ENCODE data around the gene RXFP1.

GRCh38 chr4:158622251-158622650 lies 100.6 kb downstream of the RXFP1 start:
- TF ChIP-seq MYC (IDR thresholded peaks at IDR 0.05; ENCODE audit: low read depth, low read length) (no peak), POLR2A (IDR thresholded peaks at IDR 0.05; ENCODE audit: extremely low read depth, insufficient read length) (no peak), CTCF (IDR thresholded peaks at IDR 0.05; ENCODE audit: low read depth, low read length) (no peak), MAX (IDR thresholded peaks at IDR 0.05; ENCODE audit: low read depth, low read length) (no peak)

Data from NB4 (cell line).